ENCODE data around the gene TRAF2.

Gene TRAF2

GRCh38 chr9:136956604-136957003 is 70.3 kb downstream of the TRAF2 start:
- Histone ChIP-seq H3K27me3 (ENCODE audit: control insufficient read depth in 1 of 2, insufficient read depth in 2 of 2, low read length in 2 of 2) (no peaks in the 10 kb centered on the region), H3K9me3 (ENCODE audit: control insufficient read depth in 1 of 2, low read length in 2 of 2) (no peaks in the 10 kb centered on the region), H3K36me3 (ENCODE audit: control insufficient read depth in 1 of 2, insufficient read depth in 2 of 2, low read length in 2 of 2) (no peaks in the 10 kb centered on the region), H3K27ac (ENCODE audit: low read depth, low read length) (no peak overlapping the region), H3K4me3 (ENCODE audit: low read depth in 1 of 2, low read length in 2 of 2) (no peak overlapping the region), H3K4me1 (ENCODE audit: control insufficient read depth in 1 of 2, insufficient read depth in 2 of 2, low read length in 2 of 2) (no peaks in the 10 kb centered on the region), H3K9ac (ENCODE audit: low read depth in 1 of 2, low read length in 2 of 2) (no peak overlapping the region)

GRCh38 chr9:136957461-136957860 is 71.1 kb downstream of the TRAF2 start:
- Histone ChIP-seq H3K4me1 (ENCODE audit: control insufficient read depth in 1 of 2, insufficient read depth in 2 of 2, low read length in 2 of 2) (no peaks in the 10 kb centered on the region), H3K4me3 (ENCODE audit: low read depth in 1 of 2, low read length in 2 of 2) (no peak overlapping the region), H3K27me3 (ENCODE audit: control insufficient read depth in 1 of 2, insufficient read depth in 2 of 2, low read length in 2 of 2) (no peaks in the 10 kb centered on the region), H3K36me3 (ENCODE audit: control insufficient read depth in 1 of 2, insufficient read depth in 2 of 2, low read length in 2 of 2) (no peaks in the 10 kb centered on the region), H3K9ac (ENCODE audit: low read depth in 1 of 2, low read length in 2 of 2) (no peak overlapping the region), H3K9me3 (ENCODE audit: control insufficient read depth in 1 of 2, low read length in 2 of 2) (no peaks in the 10 kb centered on the region), H3K27ac (ENCODE audit: low read depth, low read length) (no peak overlapping the region)

DNA sequence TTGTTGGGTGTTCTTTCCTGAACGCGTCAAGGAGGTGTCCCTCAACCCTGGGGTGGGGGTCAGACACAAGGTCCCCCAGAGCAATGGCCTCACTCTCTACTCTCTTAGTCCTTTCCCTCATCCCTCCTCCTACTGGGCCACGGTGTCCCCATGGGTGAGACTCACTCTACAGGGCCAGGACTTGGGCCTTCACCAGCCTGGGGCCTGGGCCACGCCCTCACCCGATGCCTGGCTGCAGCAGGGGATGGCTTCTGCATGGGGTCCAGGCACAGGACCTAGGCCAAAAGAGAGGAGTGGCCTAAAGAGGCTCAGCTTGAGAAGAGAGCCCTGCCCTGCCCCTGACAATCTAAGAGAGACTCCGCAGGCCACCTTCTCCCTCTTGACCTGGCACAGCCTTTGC is 71.6 kb downstream of the TRAF2 start:
- Histone ChIP-seq H3K27ac (ENCODE audit: low read depth, low read length) (no peak overlapping the region), H3K9ac (ENCODE audit: low read depth in 1 of 2, low read length in 2 of 2) (no peak overlapping the region), H3K4me3 (ENCODE audit: low read depth in 1 of 2, low read length in 2 of 2) (no peak overlapping the region), H3K36me3 (ENCODE audit: control insufficient read depth in 1 of 2, insufficient read depth in 2 of 2, low read length in 2 of 2) (no peaks in the 10 kb centered on the region), H3K27me3 (ENCODE audit: control insufficient read depth in 1 of 2, insufficient read depth in 2 of 2, low read length in 2 of 2) (no peaks in the 10 kb centered on the region), H3K4me1 (ENCODE audit: control insufficient read depth in 1 of 2, insufficient read depth in 2 of 2, low read length in 2 of 2) (no peaks in the 10 kb centered on the region), H3K9me3 (ENCODE audit: control insufficient read depth in 1 of 2, low read length in 2 of 2) (no peaks in the 10 kb centered on the region)

- no peaks in the 10 kb centered on the region for H3K36me3 ChIP-seq (ENCODE audit: control insufficient read depth in 1 of 2, insufficient read depth in 2 of 2, low read length in 2 of 2)
- no peaks in the 10 kb centered on the region for H3K4me1 ChIP-seq (ENCODE audit: control insufficient read depth in 1 of 2, insufficient read depth in 2 of 2, low read length in 2 of 2)
- H3K9me3 ChIP-seq (ENCODE audit: control insufficient read depth in 1 of 2, low read length in 2 of 2), result no peaks in the 10 kb centered on the region
- no peaks in the 10 kb centered on the region for H3K27me3 ChIP-seq (ENCODE audit: control insufficient read depth in 1 of 2, insufficient read depth in 2 of 2, low read length in 2 of 2)
- H3K9ac ChIP-seq (ENCODE audit: low read depth in 1 of 2, low read length in 2 of 2), result no peak overlapping the region
- no peak overlapping the region for H3K4me3 ChIP-seq (ENCODE audit: low read depth in 1 of 2, low read length in 2 of 2)
- no peak overlapping the region for H3K27ac ChIP-seq (ENCODE audit: low read depth, low read length)
These were observed 72.2 kb downstream of the TRAF2 start for GRCh38 chr9:136958473-136958872.

DNA sequence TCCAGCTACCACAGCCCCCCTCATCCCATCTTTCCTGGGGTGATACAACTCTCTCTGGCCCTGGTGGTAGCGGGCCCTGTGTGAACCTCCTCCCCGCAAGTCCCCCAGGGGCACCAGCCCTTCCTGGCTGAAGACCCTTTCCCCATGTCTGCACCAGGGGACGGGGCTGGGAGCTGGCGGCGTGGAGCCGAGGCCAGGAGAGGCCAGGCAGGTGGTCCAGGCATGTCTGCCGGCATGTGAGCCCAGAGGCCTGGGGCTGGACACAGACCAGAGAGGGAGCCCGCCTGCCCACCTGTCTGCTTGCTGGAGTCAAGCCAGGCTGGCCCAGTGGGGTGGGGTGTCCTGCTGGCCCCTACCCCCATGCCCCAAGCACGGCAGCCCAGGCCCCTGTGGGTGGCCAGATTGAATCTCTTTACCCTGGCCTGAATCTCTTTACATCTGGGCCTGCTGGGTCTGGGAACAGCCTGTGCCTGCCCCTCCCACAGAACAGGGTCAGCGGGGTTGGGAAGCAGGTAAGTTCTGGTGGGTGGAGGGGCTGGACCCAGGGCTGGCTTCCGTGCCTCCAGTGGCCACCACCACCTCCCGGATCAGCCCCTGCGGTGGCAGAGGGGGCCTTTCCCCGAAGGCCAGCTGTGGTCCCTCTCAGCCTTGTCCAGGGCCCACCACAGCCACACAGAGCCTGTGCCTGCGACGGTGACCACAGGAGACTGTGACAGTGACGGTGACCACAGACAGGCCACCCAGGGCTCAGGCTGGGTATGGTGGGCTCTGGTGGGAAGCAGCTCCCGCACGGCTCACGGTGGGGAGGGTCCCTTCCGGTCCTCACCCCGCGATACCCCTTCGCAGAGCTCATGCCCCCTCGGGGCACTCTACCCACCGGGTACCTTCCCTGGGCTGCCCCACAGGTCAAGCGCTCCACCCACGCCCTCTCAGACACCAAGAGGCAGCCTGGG is 72.9 kb downstream of the TRAF2 start:
- Histone ChIP-seq H3K4me3 (ENCODE audit: low read depth in 1 of 2, low read length in 2 of 2) (no peak overlapping the region), H3K27ac (ENCODE audit: low read depth, low read length) (no peak overlapping the region), H3K36me3 (ENCODE audit: control insufficient read depth in 1 of 2, insufficient read depth in 2 of 2, low read length in 2 of 2) (no peaks in the 10 kb centered on the region), H3K27me3 (ENCODE audit: control insufficient read depth in 1 of 2, insufficient read depth in 2 of 2, low read length in 2 of 2) (no peaks in the 10 kb centered on the region), H3K9ac (ENCODE audit: low read depth in 1 of 2, low read length in 2 of 2) (no peak overlapping the region), H3K4me1 (ENCODE audit: control insufficient read depth in 1 of 2, insufficient read depth in 2 of 2, low read length in 2 of 2) (peaks cover 2% of the 10 kb centered on the region in 2 donors), H3K9me3 (ENCODE audit: control insufficient read depth in 1 of 2, low read length in 2 of 2) (no peaks in the 10 kb centered on the region)

DNA sequence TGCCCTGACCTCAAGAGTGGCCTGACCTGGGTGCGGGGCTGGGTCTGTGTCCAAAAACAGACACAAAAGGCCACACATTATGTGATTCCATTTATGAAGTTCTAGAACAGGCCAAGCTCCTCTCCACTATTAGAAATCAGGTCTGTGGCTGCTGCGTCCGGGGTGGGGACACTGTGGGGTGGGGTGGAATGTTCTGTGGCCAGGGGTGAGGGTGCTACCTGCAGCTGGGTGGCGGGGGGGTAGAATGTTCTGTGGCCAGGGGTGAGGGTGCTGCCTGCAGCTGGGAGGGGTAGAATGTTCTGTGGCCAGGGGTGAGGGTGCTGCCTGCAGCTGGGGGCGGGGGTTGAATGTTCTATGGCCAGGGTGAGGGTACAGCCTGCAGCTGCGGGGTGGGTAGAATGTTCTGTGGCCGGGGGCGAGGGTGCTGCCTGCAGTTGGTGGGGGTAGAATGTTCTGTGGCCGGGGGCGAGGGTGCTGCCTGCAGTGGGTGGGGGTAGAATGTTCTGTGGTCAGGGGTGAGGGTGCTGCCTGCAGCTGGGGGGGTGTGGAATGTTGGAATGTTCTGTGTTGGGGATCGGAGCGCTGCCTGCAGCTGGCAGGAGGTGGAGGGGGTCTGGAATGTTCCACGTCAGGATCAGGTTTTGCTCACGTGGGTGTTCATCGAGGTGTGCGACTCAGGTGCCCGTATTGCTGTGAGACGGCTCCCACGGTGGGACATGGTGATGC is 74.1 kb downstream of the TRAF2 start:
- Histone ChIP-seq H3K27ac (ENCODE audit: low read depth, low read length) (no peak overlapping the region), H3K27me3 (ENCODE audit: control insufficient read depth in 1 of 2, insufficient read depth in 2 of 2, low read length in 2 of 2) (no peaks in the 10 kb centered on the region), H3K9ac (ENCODE audit: low read depth in 1 of 2, low read length in 2 of 2) (no peak overlapping the region), H3K4me3 (ENCODE audit: low read depth in 1 of 2, low read length in 2 of 2) (no peak overlapping the region), H3K9me3 (ENCODE audit: control insufficient read depth in 1 of 2, low read length in 2 of 2) (no peaks in the 10 kb centered on the region), H3K4me1 (ENCODE audit: control insufficient read depth in 1 of 2, insufficient read depth in 2 of 2, low read length in 2 of 2) (peaks cover 9% of the 10 kb centered on the region in 2 donors), H3K36me3 (ENCODE audit: control insufficient read depth in 1 of 2, insufficient read depth in 2 of 2, low read length in 2 of 2) (no peaks in the 10 kb centered on the region)

GRCh38 chr9:136960938-136961275 is 74.6 kb downstream of the TRAF2 start:
- no peaks in the 10 kb centered on the region for H3K27me3 ChIP-seq (ENCODE audit: control insufficient read depth in 1 of 2, insufficient read depth in 2 of 2, low read length in 2 of 2)
- no peak overlapping the region for H3K9ac ChIP-seq (ENCODE audit: low read depth in 1 of 2, low read length in 2 of 2)
- H3K4me3 ChIP-seq (ENCODE audit: low read depth in 1 of 2, low read length in 2 of 2), result no peak overlapping the region
- no peak overlapping the region for H3K27ac ChIP-seq (ENCODE audit: low read depth, low read length)
- no peaks in the 10 kb centered on the region for H3K36me3 ChIP-seq (ENCODE audit: control insufficient read depth in 1 of 2, insufficient read depth in 2 of 2, low read length in 2 of 2)
- no peaks in the 10 kb centered on the region for H3K9me3 ChIP-seq (ENCODE audit: control insufficient read depth in 1 of 2, low read length in 2 of 2)
- H3K4me1 ChIP-seq (ENCODE audit: control insufficient read depth in 1 of 2, insufficient read depth in 2 of 2, low read length in 2 of 2), result peaks cover 9 to 13% of the 10 kb centered on the region in 2 donors

GRCh38 chr9:136961279-136962065 is 75.2 kb downstream of the TRAF2 start:
- H3K36me3 ChIP-seq (ENCODE audit: control insufficient read depth in 1 of 2, insufficient read depth in 2 of 2, low read length in 2 of 2), result no peaks in the 10 kb centered on the region
- H3K4me3 ChIP-seq (ENCODE audit: low read depth in 1 of 2, low read length in 2 of 2), result no peak overlapping the region
- no peak overlapping the region for H3K9ac ChIP-seq (ENCODE audit: low read depth in 1 of 2, low read length in 2 of 2)
- no peaks in the 10 kb centered on the region for H3K27me3 ChIP-seq (ENCODE audit: control insufficient read depth in 1 of 2, insufficient read depth in 2 of 2, low read length in 2 of 2)
- no peaks in the 10 kb centered on the region for H3K9me3 ChIP-seq (ENCODE audit: control insufficient read depth in 1 of 2, low read length in 2 of 2)
- peaks cover 12 to 14% of the 10 kb centered on the region in 2 donors for H3K4me1 ChIP-seq (ENCODE audit: control insufficient read depth in 1 of 2, insufficient read depth in 2 of 2, low read length in 2 of 2)
- no peak overlapping the region for H3K27ac ChIP-seq (ENCODE audit: low read depth, low read length)

DNA sequence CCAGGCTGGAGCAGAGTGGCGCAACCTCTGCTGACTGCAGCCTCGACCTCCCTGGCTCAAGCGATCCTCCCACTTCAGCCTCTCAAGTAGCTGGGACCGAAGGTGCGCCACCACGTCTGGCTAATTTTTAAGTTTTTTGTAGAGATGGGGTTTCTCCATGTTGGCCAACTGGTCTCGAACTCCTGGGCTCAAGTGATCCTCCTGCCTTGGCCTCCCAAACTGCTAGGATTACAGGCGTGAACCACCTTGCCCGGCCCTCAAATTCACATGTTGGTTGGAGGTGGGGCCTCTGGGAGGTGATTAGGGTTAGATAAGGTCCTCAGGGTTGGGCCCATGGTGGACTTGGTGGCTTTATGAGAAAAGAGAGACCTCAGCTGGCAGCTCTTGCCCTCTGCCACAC is 75.8 kb downstream of the TRAF2 start:
- Histone ChIP-seq H3K27me3 (ENCODE audit: control insufficient read depth in 1 of 2, insufficient read depth in 2 of 2, low read length in 2 of 2) (no peaks in the 10 kb centered on the region), H3K4me1 (ENCODE audit: control insufficient read depth in 1 of 2, insufficient read depth in 2 of 2, low read length in 2 of 2) (peaks cover 12 to 14% of the 10 kb centered on the region in 2 donors), H3K27ac (ENCODE audit: low read depth, low read length) (no peak overlapping the region), H3K9ac (ENCODE audit: low read depth in 1 of 2, low read length in 2 of 2) (no peak overlapping the region), H3K9me3 (ENCODE audit: control insufficient read depth in 1 of 2, low read length in 2 of 2) (no peaks in the 10 kb centered on the region), H3K36me3 (ENCODE audit: control insufficient read depth in 1 of 2, insufficient read depth in 2 of 2, low read length in 2 of 2) (no peaks in the 10 kb centered on the region), H3K4me3 (ENCODE audit: low read depth in 1 of 2, low read length in 2 of 2) (no peak overlapping the region)

Measured in duodenal mucosa (tissue), 2 donors.